ENCODE results near the gene ZFR.

ZFR gene

GRCh38 chr5:32444431-32445286 is at the start of gene ZFR:
Gene ZFR (minus strand): TSS chr5:32444740. CDS start chr5:32444658, 82 bp downstream.
- DNase-seq (ENCODE audit: extremely low read depth in 1 of 2, low read depth in 1 of 2) = peak; percentile 77 to 86

- DNase-seq (ENCODE audit: extremely low read depth in 1 of 2, low read depth in 1 of 2) = no peak
Observed at GRCh38 chr5:32490972-32491557, 46.5 kb upstream of the ZFR start.

- DNase-seq (ENCODE audit: extremely low read depth in 1 of 2, low read depth in 1 of 2) = peak; percentile 34 to 56
Observed at GRCh38 chr5:32489791-32490562, 45.4 kb upstream of the ZFR start.

- DNase-seq (ENCODE audit: extremely low read depth in 1 of 2, low read depth in 1 of 2) = no peak
Observed at GRCh38 chr5:32487424-32487823, 42.9 kb upstream of the ZFR start.

- DNase-seq (ENCODE audit: extremely low read depth in 1 of 2, low read depth in 1 of 2) = no peak
Observed at GRCh38 chr5:32487008-32487407, 42.5 kb upstream of the ZFR start.

GRCh38 chr5:32482193-32482592 is 37.7 kb upstream of the ZFR start:
- no peak for DNase-seq (ENCODE audit: extremely low read depth in 1 of 2, low read depth in 1 of 2)

GRCh38 chr5:32479096-32479495 is 34.6 kb upstream of the ZFR start:
- no peak for DNase-seq (ENCODE audit: extremely low read depth in 1 of 2, low read depth in 1 of 2)

- no peak for DNase-seq (ENCODE audit: extremely low read depth in 1 of 2, low read depth in 1 of 2)
Observed at GRCh38 chr5:32476891-32477290, 32.4 kb upstream of the ZFR start.

- DNase-seq (ENCODE audit: extremely low read depth in 1 of 2, low read depth in 1 of 2) = no peak
Observed at GRCh38 chr5:32475334-32476097, 31.0 kb upstream of the ZFR start.

- no peak for DNase-seq (ENCODE audit: extremely low read depth in 1 of 2, low read depth in 1 of 2)
Observed at GRCh38 chr5:32474209-32474854, 29.8 kb upstream of the ZFR start.

- DNase-seq (ENCODE audit: extremely low read depth in 1 of 2, low read depth in 1 of 2) = no peak
Observed at GRCh38 chr5:32473072-32473471, 28.5 kb upstream of the ZFR start.

- no peak for DNase-seq (ENCODE audit: extremely low read depth in 1 of 2, low read depth in 1 of 2)
Observed at GRCh38 chr5:32471784-32472183, 27.2 kb upstream of the ZFR start.

GRCh38 chr5:32465076-32465475 is 20.5 kb upstream of the ZFR start:
- DNase-seq (ENCODE audit: extremely low read depth in 1 of 2, low read depth in 1 of 2) = no peak

GRCh38 chr5:32462618-32463017 is 18.1 kb upstream of the ZFR start:
- no peak for DNase-seq (ENCODE audit: extremely low read depth in 1 of 2, low read depth in 1 of 2)

- DNase-seq (ENCODE audit: extremely low read depth in 1 of 2, low read depth in 1 of 2) = no peak
Observed at GRCh38 chr5:32461441-32462120, 17.0 kb upstream of the ZFR start.

- DNase-seq (ENCODE audit: extremely low read depth in 1 of 2, low read depth in 1 of 2) = no peak
Observed at GRCh38 chr5:32460702-32461101, 16.2 kb upstream of the ZFR start.

GRCh38 chr5:32458880-32459495 is 14.4 kb upstream of the ZFR start:
- no peak for DNase-seq (ENCODE audit: extremely low read depth in 1 of 2, low read depth in 1 of 2)

GRCh38 chr5:32455311-32455710 is 10.8 kb upstream of the ZFR start:
- DNase-seq (ENCODE audit: extremely low read depth in 1 of 2, low read depth in 1 of 2) = no peak

- no peak for DNase-seq (ENCODE audit: extremely low read depth in 1 of 2, low read depth in 1 of 2)
Observed at GRCh38 chr5:32454821-32455220, 10.3 kb upstream of the ZFR start.
